Left ventricle myocardium inferior (tissue), 1 donor: Measurements from ENCODE around the gene PCNP. TPM values are rescaled to one million over a fixed set of nuclear protein-coding genes. Genes with fewer than 3 reads are reported as not detected.

Experiments used
- DNase-seq: peaks from one replicate; pipeline ENCODE4 v3.0.0-alpha.2; 2020
- H3K27ac ChIP-seq: fragments of 200-600 bp; replicated peaks from 2 replicates; pipeline ENCODE4 v1.8.0; 2021
- H3K27me3 ChIP-seq: fragments of 200-600 bp; 2 replicates; pipeline ENCODE4 v1.8.0; 2021; ENCODE audit warnings: low read depth
- H3K36me3 ChIP-seq: fragments of 200-600 bp; 2 replicates; pipeline ENCODE4 v1.8.0; 2021
- H3K4me1 ChIP-seq: fragments of 200-600 bp; 2 replicates; pipeline ENCODE4 v1.8.0; 2021
- H3K4me3 ChIP-seq: fragments of 200-600 bp; 2 replicates; pipeline ENCODE4 v1.8.0; 2021; ENCODE audit warnings: mild to moderate bottlenecking, moderate library complexity
- H3K9me3 ChIP-seq: fragments of 200-600 bp; replicated peaks from 2 replicates; pipeline ENCODE4 v1.8.0; 2021
- intact Hi-C: fragments of 100-400 bp; cut with micrococcal nuclease; formaldehyde crosslinking; loops from one replicate; pipeline ENCODE4 v1.11.0; 2022
- total RNA-seq: library from RNA; stranded (reverse); fragmentation: NEBNext Ultra II Directional; extraction: Animal tissue kit (Norgen Biotek cat#: 25700); gene quantifications from one replicate; pipeline ENCODE4 v1.2.1, GENCODE V29; 2021
- TF ChIP-seq, protein P1 (sequence below): fragments of 200-600 bp; IDR thresholded peaks from 2 replicates; pipeline ENCODE4 v1.8.0; 2021; ENCODE audit warnings: antibody characterized with exemption, mild to moderate bottlenecking, borderline replicate concordance
- donor health status: DM: no; HTN: yes; CAD: no; lungs with severe emphysema.

The PCNP gene
- total RNA-seq, 1 donor from 2014 or later, result 121 TPM

- intact Hi-C loops, result no loop called here
- H3K27ac ChIP-seq, result no peak overlapping the region
- no peaks in the 10 kb centered on the region for H3K36me3 ChIP-seq
- no peaks in the 10 kb centered on the region for H3K4me1 ChIP-seq
- no peaks in the 10 kb centered on the region for H3K27me3 ChIP-seq
- no peak overlapping the region for H3K4me3 ChIP-seq
- DNase-seq, result no peak
- TF ChIP-seq, protein P1, sequence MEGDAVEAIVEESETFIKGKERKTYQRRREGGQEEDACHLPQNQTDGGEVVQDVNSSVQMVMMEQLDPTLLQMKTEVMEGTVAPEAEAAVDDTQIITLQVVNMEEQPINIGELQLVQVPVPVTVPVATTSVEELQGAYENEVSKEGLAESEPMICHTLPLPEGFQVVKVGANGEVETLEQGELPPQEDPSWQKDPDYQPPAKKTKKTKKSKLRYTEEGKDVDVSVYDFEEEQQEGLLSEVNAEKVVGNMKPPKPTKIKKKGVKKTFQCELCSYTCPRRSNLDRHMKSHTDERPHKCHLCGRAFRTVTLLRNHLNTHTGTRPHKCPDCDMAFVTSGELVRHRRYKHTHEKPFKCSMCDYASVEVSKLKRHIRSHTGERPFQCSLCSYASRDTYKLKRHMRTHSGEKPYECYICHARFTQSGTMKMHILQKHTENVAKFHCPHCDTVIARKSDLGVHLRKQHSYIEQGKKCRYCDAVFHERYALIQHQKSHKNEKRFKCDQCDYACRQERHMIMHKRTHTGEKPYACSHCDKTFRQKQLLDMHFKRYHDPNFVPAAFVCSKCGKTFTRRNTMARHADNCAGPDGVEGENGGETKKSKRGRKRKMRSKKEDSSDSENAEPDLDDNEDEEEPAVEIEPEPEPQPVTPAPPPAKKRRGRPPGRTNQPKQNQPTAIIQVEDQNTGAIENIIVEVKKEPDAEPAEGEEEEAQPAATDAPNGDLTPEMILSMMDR, result no peak
- peaks cover 10% of the 10 kb centered on the region for H3K9me3 ChIP-seq
Observed at GRCh38 chr3:101618726-101619125, 44.7 kb downstream of the PCNP start.

GRCh38 chr3:101619734-101620133 lies 45.8 kb downstream of the PCNP start:
- no peaks in the 10 kb centered on the region for H3K36me3 ChIP-seq
- no peaks in the 10 kb centered on the region for H3K4me1 ChIP-seq
- H3K27me3 ChIP-seq, result no peaks in the 10 kb centered on the region
- intact Hi-C loops, result no loop called here
- H3K27ac ChIP-seq, result no peak overlapping the region
- H3K9me3 ChIP-seq, result peaks cover 11% of the 10 kb centered on the region
- TF ChIP-seq, protein P1, result no peak
- no peak overlapping the region for H3K4me3 ChIP-seq
- DNase-seq, result no peak

- no peaks in the 10 kb centered on the region for H3K27me3 ChIP-seq
- H3K36me3 ChIP-seq, result no peaks in the 10 kb centered on the region
- H3K4me1 ChIP-seq, result no peaks in the 10 kb centered on the region
- no peak overlapping the region for H3K27ac ChIP-seq
- H3K4me3 ChIP-seq, result no peak overlapping the region
- H3K9me3 ChIP-seq, result peaks cover 16% of the 10 kb centered on the region
- TF ChIP-seq, protein P1, result no peak
- no peak for DNase-seq
- intact Hi-C loops, result no loop called here
Observed at GRCh38 chr3:101623656-101624055, 49.7 kb downstream of the PCNP start.

- H3K27me3 ChIP-seq, result no peaks in the 10 kb centered on the region
- no peaks in the 10 kb centered on the region for H3K36me3 ChIP-seq
- no peak overlapping the region for H3K4me3 ChIP-seq
- H3K9me3 ChIP-seq, result peaks cover 11% of the 10 kb centered on the region
- no peak for DNase-seq
- intact Hi-C loops, result no loop called here
- H3K27ac ChIP-seq, result no peak overlapping the region
- no peaks in the 10 kb centered on the region for H3K4me1 ChIP-seq
- TF ChIP-seq, protein P1, result no peak
Observed at GRCh38 chr3:101624857-101625256, 50.9 kb downstream of the PCNP start.

- H3K9me3 ChIP-seq, result peaks cover 6% of the 10 kb centered on the region
- intact Hi-C loops, result no loop called here
- no peak for DNase-seq
- no peak overlapping the region for H3K4me3 ChIP-seq
- H3K36me3 ChIP-seq, result no peaks in the 10 kb centered on the region
- H3K27ac ChIP-seq, result no peak overlapping the region
- TF ChIP-seq, protein P1, result no peak
- no peaks in the 10 kb centered on the region for H3K4me1 ChIP-seq
- no peaks in the 10 kb centered on the region for H3K27me3 ChIP-seq
Observed at GRCh38 chr3:101625879-101626278, 51.9 kb downstream of the PCNP start.

DNA sequence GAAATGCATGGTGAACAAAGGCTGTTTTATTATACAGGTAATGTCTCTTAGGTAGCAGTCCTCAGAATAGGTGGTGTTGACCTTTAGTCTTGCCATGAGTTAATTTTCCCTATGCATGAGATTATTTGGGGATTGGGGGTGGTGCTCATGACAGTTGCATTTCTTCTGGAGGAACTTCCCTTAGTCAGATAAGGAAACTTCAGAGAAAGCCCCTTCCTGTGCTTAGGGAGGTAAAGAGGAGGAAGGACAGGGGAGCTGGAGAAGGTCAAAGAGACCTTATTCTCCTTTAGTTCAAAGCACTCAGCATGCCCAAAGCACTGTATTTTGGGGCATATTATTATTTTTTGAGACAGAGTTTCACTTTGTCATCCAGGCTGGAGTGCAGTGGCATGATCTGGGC lies 55.2 kb downstream of the PCNP start:
- Histone ChIP-seq H3K36me3 (no peaks in the 10 kb centered on the region), H3K27ac (no peak overlapping the region), H3K4me1 (no peaks in the 10 kb centered on the region), H3K4me3 (no peak overlapping the region), H3K27me3 (no peaks in the 10 kb centered on the region), H3K9me3 (peaks cover 6% of the 10 kb centered on the region)
- intact Hi-C loops, result no loop called here
- no peak for DNase-seq
- TF ChIP-seq, protein P1, result no peak
